GM21528 (cell line): ENCODE results near the gene ACAN.

Experiments
- ATAC-seq: cut with Tn5 transposase; IDR thresholded peaks from one replicate; pipeline ENCODE4 v1.9.1; 2021; ENCODE audit warnings: mild to moderate bottlenecking, moderate library complexity; ENCODE audit not compliant: unreplicated experiment, low FRiP score

ACAN gene

GRCh38 chr15:88873786-88874185, 70.5 kb downstream of the ACAN start:
- no peak for ATAC-seq

GRCh38 chr15:88874275-88874674, 71.0 kb downstream of the ACAN start:
- no peak for ATAC-seq

GRCh38 chr15:88874684-88875083, 71.4 kb downstream of the ACAN start:
- no peak for ATAC-seq

- no peak for ATAC-seq
Measured at GRCh38 chr15:88876573-88876972, 73.3 kb downstream of the ACAN start.

- ATAC-seq, result no peak
Measured at GRCh38 chr15:88877415-88877814, 74.2 kb downstream of the ACAN start.

- ATAC-seq, result no peak
Measured at GRCh38 chr15:88877906-88878305, 74.7 kb downstream of the ACAN start.

GRCh38 chr15:88878720-88879184, 75.5 kb downstream of the ACAN start:
- no peak for ATAC-seq

GRCh38 chr15:88880944-88881740, 77.9 kb downstream of the ACAN start:
- ATAC-seq, result no peak

GRCh38 chr15:88881775-88882174, 78.5 kb downstream of the ACAN start:
- ATAC-seq, result no peak

- ATAC-seq, result no peak
Measured at GRCh38 chr15:88882785-88883184, 79.5 kb downstream of the ACAN start.

GRCh38 chr15:88887068-88887580, 83.9 kb downstream of the ACAN start:
- ATAC-seq, result no peak

- no peak for ATAC-seq
Measured at GRCh38 chr15:88888719-88889118, 85.5 kb downstream of the ACAN start.

GRCh38 chr15:88890495-88890894, 87.3 kb downstream of the ACAN start:
- ATAC-seq, result no peak

- no peak for ATAC-seq
Measured at GRCh38 chr15:88891540-88892254, 88.5 kb downstream of the ACAN start.

- ATAC-seq, result peak; percentile 50
Measured at GRCh38 chr15:88894348-88894818, 91.1 kb downstream of the ACAN start.

- ATAC-seq, result no peak
Measured at GRCh38 chr15:88894819-88895767, 91.9 kb downstream of the ACAN start, which contains the start of gene HAPLN3. HAPLN3 (minus strand) TSS chr15:88895544; CDS start chr15:88887298, 8,246 bp downstream.

- ATAC-seq, result no peak
Measured at GRCh38 chr15:88896333-88897033, 93.2 kb downstream of the ACAN start.

- no peak for ATAC-seq
Measured at GRCh38 chr15:88897142-88897455, 93.9 kb downstream of the ACAN start.

GRCh38 chr15:88897456-88898194, 94.4 kb downstream of the ACAN start:
- no peak for ATAC-seq
